GM20000 (cell line): ENCODE data around the gene KIF1B.
A peak's percentile ranks its signal among the peaks of the same experiment; 100 is the strongest.

Source experiments
- DNase-seq: peaks from one replicate; pipeline ENCODE4 v3.0.0; 2012; ENCODE audit warnings: low spot score
- CTCF ChIP-seq: IDR thresholded peaks from 2 replicates; pipeline ENCODE4 v1.5.1; 2012; ENCODE audit warnings: mild to moderate bottlenecking, control low read depth; ENCODE audit errors: extremely low read depth, missing control alignments

The KIF1B gene

GRCh38 chr1:10287023-10287645 lies 76.8 kb downstream of the KIF1B start:
- no peak for DNase-seq
- no peak for TF ChIP-seq CTCF

GRCh38 chr1:10288029-10288615 lies 77.8 kb downstream of the KIF1B start:
- TF ChIP-seq CTCF, result no peak
- no peak for DNase-seq

- TF ChIP-seq CTCF, result no peak
- DNase-seq, result no peak
Observed at GRCh38 chr1:10291705-10292104, 81.3 kb downstream of the KIF1B start.

- no peak for DNase-seq
- TF ChIP-seq CTCF, result no peak
Observed at GRCh38 chr1:10292188-10292587, 81.8 kb downstream of the KIF1B start.

- no peak for DNase-seq
- no peak for TF ChIP-seq CTCF
Observed at GRCh38 chr1:10295481-10296085, 85.2 kb downstream of the KIF1B start.

- no peak for TF ChIP-seq CTCF
- DNase-seq, result peak; percentile 27
Observed at GRCh38 chr1:10299151-10299550, 88.8 kb downstream of the KIF1B start.

- DNase-seq, result no peak
- TF ChIP-seq CTCF, result no peak
Observed at GRCh38 chr1:10302416-10302815, 92.0 kb downstream of the KIF1B start.
